CD14-positive monocyte (primary cell): Measurements from ENCODE around the gene WDR18. TPM values are rescaled to one million over a fixed set of nuclear protein-coding genes. Genes with fewer than 3 reads are reported as not detected.

ENCODE experiments used
- DNase-seq, 3 donors: peaks; one replicate each; pipeline ENCODE4 v3.0.0-alpha.2; 2011 to 2022
- H2AFZ ChIP-seq: 2 replicates; pipeline ENCODE4 v1.6.0; 2012; ENCODE audit warnings: mild to moderate bottlenecking, low read depth, low read length, inconsistent platforms; ENCODE audit not compliant: insufficient read depth, poor library complexity, severe bottlenecking
- H3K27ac ChIP-seq, 2 donors: 1 replicate in 1 of 2; 2 replicates in 1 of 2; pipeline ENCODE4 v1.5.1; 2012 to 2013; ENCODE audit warnings: low read length in 2 of 2, control low read depth in 1 of 2, inconsistent platforms in 1 of 2, low read depth in 1 of 2, mild to moderate bottlenecking in 1 of 2
- H3K27me3 ChIP-seq, 2 donors: one replicate each; pipeline versions ENCODE4 v1.6.0 to v1.6.1; 2011 to 2013; ENCODE audit warnings: low read length in 2 of 2; ENCODE audit not compliant: control insufficient read depth in 2 of 2, insufficient read depth in 2 of 2
- H3K36me3 ChIP-seq, 2 donors: replicated peaks in 1 of 2; 1 replicate in 1 of 2; 2 replicates in 1 of 2; pipeline versions ENCODE4 v1.5.1 to v1.6.1; 2012 to 2013; ENCODE audit warnings: low read length in 2 of 2, control low read depth in 1 of 2, inconsistent platforms in 1 of 2, mild to moderate bottlenecking in 1 of 2; ENCODE audit not compliant: insufficient read depth in 2 of 2, control insufficient read depth in 1 of 2
- H3K4me1 ChIP-seq, 2 donors: 1 replicate in 1 of 2; 2 replicates in 1 of 2; pipeline versions ENCODE4 v1.5.1 to v1.6.1; 2012 to 2013; ENCODE audit warnings: low read length in 2 of 2, control low read depth in 1 of 2, inconsistent platforms in 1 of 2, mild to moderate bottlenecking in 1 of 2, moderate library complexity in 1 of 2; ENCODE audit not compliant: insufficient read depth in 2 of 2, control insufficient read depth in 1 of 2
- H3K4me2 ChIP-seq: replicated peaks from 2 replicates; pipeline ENCODE3; 2012; ENCODE audit warnings: low read length, moderate library complexity, mild to moderate bottlenecking; ENCODE audit not compliant: poor library complexity, severe bottlenecking; ENCODE audit errors: extremely low read depth
- H3K4me3 ChIP-seq, 3 experiments: fragments of 200-600 bp in 1 of 3; sonication (generic) in 1 of 3; replicated peaks in 1 of 3; 1 replicate in 2 of 3; 2 replicates in 1 of 3; pipeline ENCODE4 v1.5.1; 2011 to 2013; ENCODE audit warnings: low read length in 3 of 3, mild to moderate bottlenecking in 3 of 3, control low read depth in 2 of 3, low read depth in 2 of 3, inconsistent platforms in 1 of 3, moderate library complexity in 1 of 3
- H3K79me2 ChIP-seq: 2 replicates; pipeline ENCODE4 v1.6.0; 2012; ENCODE audit warnings: mild to moderate bottlenecking, control low read depth, inconsistent platforms, low read length, moderate library complexity; ENCODE audit not compliant: insufficient read depth
- H3K9ac ChIP-seq: 2 replicates; pipeline ENCODE4 v1.6.0; 2017; ENCODE audit warnings: low read length, mild to moderate bottlenecking; ENCODE audit not compliant: insufficient read depth, poor library complexity, severe bottlenecking
- H3K9me3 ChIP-seq, 2 donors: replicated peaks in 1 of 2; 1 replicate in 1 of 2; 2 replicates in 1 of 2; pipeline versions ENCODE4 v1.5.1 to v1.6.1; 2012 to 2013; ENCODE audit warnings: low read length in 2 of 2, control low read depth in 1 of 2; ENCODE audit not compliant: control insufficient read depth in 1 of 2, insufficient read depth in 1 of 2
- H4K20me1 ChIP-seq: 2 replicates; pipeline ENCODE4 v1.6.0; 2012; ENCODE audit warnings: mild to moderate bottlenecking, low read length, control low read depth, moderate library complexity; ENCODE audit not compliant: insufficient read depth
- H3K27ac Mint-ChIP-seq, 7 donors: one replicate each; pipeline ENCODE4 v1.8.0; 2020; ENCODE audit warnings: mild to moderate bottlenecking in 7 of 7, mixed read lengths in 7 of 7, moderate library complexity in 6 of 7, inconsistent platforms in 2 of 7
- H3K27me3 Mint-ChIP-seq, 3 donors: one replicate each; pipeline ENCODE4 v1.8.0; 2021 to 2022; ENCODE audit warnings: low read depth in 3 of 3, mild to moderate bottlenecking in 3 of 3, mixed read lengths in 3 of 3, moderate library complexity in 3 of 3, inconsistent platforms in 1 of 3
- H3K36me3 Mint-ChIP-seq, 2 donors: one replicate each; pipeline ENCODE4 v1.8.0; 2020; ENCODE audit warnings: mixed read lengths in 2 of 2, inconsistent platforms in 1 of 2, mild to moderate bottlenecking in 1 of 2
- H3K4me1 Mint-ChIP-seq: one replicate; pipeline ENCODE4 v1.8.0; 2020; ENCODE audit warnings: mild to moderate bottlenecking, mixed read lengths
- H3K4me3 Mint-ChIP-seq, 2 donors: one replicate each; pipeline ENCODE4 v1.8.0; 2020; ENCODE audit warnings: mild to moderate bottlenecking in 2 of 2, mixed read lengths in 2 of 2, moderate library complexity in 1 of 2
- H3K9me3 Mint-ChIP-seq, 7 donors: one replicate each; pipeline ENCODE4 v1.8.0; 2020 to 2022; ENCODE audit warnings: mixed read lengths in 7 of 7, mild to moderate bottlenecking in 6 of 7, moderate library complexity in 6 of 7, inconsistent platforms in 2 of 7
- CTCF ChIP-seq: fragments of 200-600 bp; IDR thresholded peaks from one replicate; pipeline ENCODE4 v1.8.0; 2022; ENCODE audit warnings: antibody characterized with exemption, mild to moderate bottlenecking
- WGBS: methylation state at CpG from one replicate; pipeline ENCODE4 v1.1.5; 2013; ENCODE audit warnings: missing lambda C conversion rate; ENCODE audit not compliant: insufficient coverage; 5-methylcytosine and 5-hydroxymethylcytosine counted together
- intact Hi-C, 2 donors: fragments of 100-400 bp; cut with micrococcal nuclease; formaldehyde crosslinking; loops; one replicate each; pipeline versions ENCODE4 v1.15.0 to v1.15.1; 2023
- polyA plus RNA-seq, 3 donors: library from polyadenylated mRNA; depleted of rRNA in 1 of 3; unstranded in 2 of 3; stranded (reverse) in 1 of 3; fragments of 300-500 nt in 2 of 3; fragments of >200 nt in 1 of 3; fragmentation: Illumina TruSeq in 2 of 3; gene quantifications; 1 replicate in 2 of 3; 2 replicates in 1 of 3; pipeline ENCODE4 v1.2.3, GENCODE V29; 2012 to 2021

Gene WDR18
- polyA plus RNA-seq, 3 donors: 21.3 to 52.7 (median 49.9) TPM

GRCh38 chr19:988081-988480, 3.9 kb downstream of the WDR18 start:
- TF ChIP-seq CTCF: no peak
- Histone ChIP-seq H3K79me2 (peaks cover 12% of the 10 kb centered on the region), H3K9ac (no peak overlapping the region), H3K4me3 (no peak overlapping the region), H3K36me3 (peaks cover 18 to 28% of the 10 kb centered on the region in 2 donors), H3K9me3 (no peaks in the 10 kb centered on the region), H3K4me2 (no peak overlapping the region), H2AFZ (no peak overlapping the region), H3K27me3 (no peaks in the 10 kb centered on the region), H3K4me1 (peaks cover 14 to 20% of the 10 kb centered on the region in 2 donors), H4K20me1 (peaks cover 8% of the 10 kb centered on the region), H3K27ac (no peak overlapping the region)
- no peak overlapping the region for H3K4me3 Mint-ChIP-seq
- H3K27me3 Mint-ChIP-seq: peaks cover 0 to 2% (median 1%) of the 10 kb centered on the region in 3 donors
- DNase-seq: no peak
- H3K4me1 Mint-ChIP-seq: peaks cover 14% of the 10 kb centered on the region
- peaks cover 22 to 44% of the 10 kb centered on the region in 2 donors for H3K36me3 Mint-ChIP-seq
- 91% methylated on average over 6 of the region's 14 CpGs for WGBS
- intact Hi-C loops: loop anchor here in 1 of 2 donors (10.0 kb wide), 1 partner anchor 213 kb away; no protein-coding TSS in a partner anchor
- H3K27ac Mint-ChIP-seq: peak overlapping the region in 1 of 7 donors; percentile 30
- peaks cover 0 to 3% (median 0%) of the 10 kb centered on the region in 7 donors for H3K9me3 Mint-ChIP-seq

- H3K4me1 Mint-ChIP-seq: peaks cover 12% of the 10 kb centered on the region
- Histone ChIP-seq H3K79me2 (peaks cover 12% of the 10 kb centered on the region), H3K9me3 (no peaks in the 10 kb centered on the region), H3K9ac (no peak overlapping the region), H3K4me1 (peaks cover 10 to 16% of the 10 kb centered on the region in 2 donors), H3K4me2 (no peak overlapping the region), H3K4me3 (no peak overlapping the region), H4K20me1 (peaks cover 8% of the 10 kb centered on the region), H2AFZ (no peak overlapping the region), H3K36me3 (peaks cover 18 to 28% of the 10 kb centered on the region in 2 donors), H3K27me3 (no peaks in the 10 kb centered on the region), H3K27ac (no peak overlapping the region)
- peaks cover 0 to 3% (median 0%) of the 10 kb centered on the region in 7 donors for H3K9me3 Mint-ChIP-seq
- H3K27me3 Mint-ChIP-seq: peaks cover 0 to 2% (median 1%) of the 10 kb centered on the region in 3 donors
- WGBS: 93% methylated on average over 13 of the region's 15 CpGs
- intact Hi-C loops: loop anchor here in 1 of 2 donors (10.0 kb wide), 1 partner anchor 214 kb away; no protein-coding TSS in a partner anchor
- no peak for DNase-seq
- peak overlapping the region in 1 of 7 donors; percentile 20 for H3K27ac Mint-ChIP-seq
- TF ChIP-seq CTCF: no peak
- peaks cover 23 to 44% of the 10 kb centered on the region in 2 donors for H3K36me3 Mint-ChIP-seq
- H3K4me3 Mint-ChIP-seq: no peak overlapping the region
Measured at GRCh38 chr19:988510-988909, 4.4 kb downstream of the WDR18 start.
